GM21360 (cell line): Measurements from ENCODE around the gene GRM7.
A peak's percentile ranks its signal among the peaks of the same experiment; 100 is the strongest.

Experiments
- ATAC-seq: cut with Tn5 transposase; IDR thresholded peaks from one replicate; pipeline ENCODE4 v1.9.1; 2021; ENCODE audit warnings: mild to moderate bottlenecking, moderate library complexity; ENCODE audit not compliant: unreplicated experiment

The GRM7 gene

GRCh38 chr3:7461202-7461825 lies 600.4 kb downstream of the GRM7 start:
- ATAC-seq = peak; percentile 91

- ATAC-seq = no peak
These were observed 609.0 kb downstream of the GRM7 start for GRCh38 chr3:7469866-7470265.

- ATAC-seq = no peak
These were observed 623.7 kb downstream of the GRM7 start for GRCh38 chr3:7484636-7485035.

GRCh38 chr3:7487763-7488162 lies 626.8 kb downstream of the GRM7 start:
- no peak for ATAC-seq

- ATAC-seq = no peak
These were observed 628.5 kb downstream of the GRM7 start for GRCh38 chr3:7489417-7489816.

- no peak for ATAC-seq
These were observed 637.8 kb downstream of the GRM7 start for GRCh38 chr3:7498715-7499114.

- ATAC-seq = no peak
These were observed 642.5 kb downstream of the GRM7 start for GRCh38 chr3:7503431-7503830.

- ATAC-seq = no peak
These were observed 644.2 kb downstream of the GRM7 start for GRCh38 chr3:7504886-7505775.

- no peak for ATAC-seq
These were observed 645.8 kb downstream of the GRM7 start for GRCh38 chr3:7506606-7507180.

GRCh38 chr3:7508821-7509220 lies 647.9 kb downstream of the GRM7 start:
- no peak for ATAC-seq

GRCh38 chr3:7512048-7512447 lies 651.1 kb downstream of the GRM7 start:
- ATAC-seq = no peak

- ATAC-seq = no peak
These were observed 657.1 kb downstream of the GRM7 start for GRCh38 chr3:7518026-7518425.

- no peak for ATAC-seq
These were observed 657.5 kb downstream of the GRM7 start for GRCh38 chr3:7518456-7518855.

- no peak for ATAC-seq
These were observed 659.1 kb downstream of the GRM7 start for GRCh38 chr3:7520059-7520458.

- ATAC-seq = no peak
These were observed 659.7 kb downstream of the GRM7 start for GRCh38 chr3:7520593-7520992.

- ATAC-seq = no peak
These were observed 675.6 kb downstream of the GRM7 start for GRCh38 chr3:7536510-7536909.

GRCh38 chr3:7536921-7537320 lies 676.0 kb downstream of the GRM7 start:
- no peak for ATAC-seq

GRCh38 chr3:7543294-7543880 lies 682.5 kb downstream of the GRM7 start:
- no peak for ATAC-seq

- no peak for ATAC-seq
These were observed 684.4 kb downstream of the GRM7 start for GRCh38 chr3:7545334-7545733.

- ATAC-seq = no peak
These were observed 685.3 kb downstream of the GRM7 start for GRCh38 chr3:7546253-7546652.

- no peak for ATAC-seq
These were observed 686.9 kb downstream of the GRM7 start for GRCh38 chr3:7547826-7548225.

- no peak for ATAC-seq
These were observed 702.0 kb downstream of the GRM7 start for GRCh38 chr3:7562892-7563291.
